Activated T-cell treated with anti-CD3 and anti-CD28 coated beads for 48 hours (primary cell): Measurements from ENCODE around the gene KRTAP5-5.
"Not testable (repeated sequence)": the region's sequence is repeated elsewhere in the genome, so short reads cannot be mapped to it uniquely, and the experiment has no call there.

Experiments
- DNase-seq: peaks from one replicate; pipeline ENCODE4 v3.0.0-alpha.2; 2020; ENCODE audit warnings: low read depth

Gene KRTAP5-5

GRCh38 chr11:1642288-1643145 is 12.9 kb downstream of the KRTAP5-5 start:
- no peak for DNase-seq

- no peak for DNase-seq
Measured at GRCh38 chr11:1643146-1643690, 13.6 kb downstream of the KRTAP5-5 start.

- no peak for DNase-seq
Measured at GRCh38 chr11:1644601-1645356, 15.2 kb downstream of the KRTAP5-5 start.

- DNase-seq: no peak
Measured at GRCh38 chr11:1645357-1645821, 15.8 kb downstream of the KRTAP5-5 start.

DNA sequence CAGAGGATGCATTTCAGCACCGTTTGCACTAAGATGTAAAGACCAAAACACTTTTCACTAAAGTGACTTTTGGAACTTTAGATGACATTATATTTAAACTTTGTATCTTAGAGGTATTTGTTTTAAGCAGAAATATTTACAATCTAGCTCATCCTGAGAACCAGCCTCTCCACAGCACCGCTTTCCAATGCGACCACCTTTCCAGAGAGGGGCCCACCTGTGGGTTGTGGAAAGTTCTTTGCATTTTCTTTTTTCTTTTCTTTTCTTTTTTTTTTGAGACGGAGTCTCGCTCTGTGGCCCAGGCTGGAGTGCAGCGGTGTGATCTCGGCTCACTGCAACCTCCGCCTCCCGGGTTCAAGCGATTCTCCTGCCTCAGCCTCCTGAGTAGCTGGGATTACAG is 17.0 kb downstream of the KRTAP5-5 start:
- not testable (repeated sequence) for DNase-seq

DNA sequence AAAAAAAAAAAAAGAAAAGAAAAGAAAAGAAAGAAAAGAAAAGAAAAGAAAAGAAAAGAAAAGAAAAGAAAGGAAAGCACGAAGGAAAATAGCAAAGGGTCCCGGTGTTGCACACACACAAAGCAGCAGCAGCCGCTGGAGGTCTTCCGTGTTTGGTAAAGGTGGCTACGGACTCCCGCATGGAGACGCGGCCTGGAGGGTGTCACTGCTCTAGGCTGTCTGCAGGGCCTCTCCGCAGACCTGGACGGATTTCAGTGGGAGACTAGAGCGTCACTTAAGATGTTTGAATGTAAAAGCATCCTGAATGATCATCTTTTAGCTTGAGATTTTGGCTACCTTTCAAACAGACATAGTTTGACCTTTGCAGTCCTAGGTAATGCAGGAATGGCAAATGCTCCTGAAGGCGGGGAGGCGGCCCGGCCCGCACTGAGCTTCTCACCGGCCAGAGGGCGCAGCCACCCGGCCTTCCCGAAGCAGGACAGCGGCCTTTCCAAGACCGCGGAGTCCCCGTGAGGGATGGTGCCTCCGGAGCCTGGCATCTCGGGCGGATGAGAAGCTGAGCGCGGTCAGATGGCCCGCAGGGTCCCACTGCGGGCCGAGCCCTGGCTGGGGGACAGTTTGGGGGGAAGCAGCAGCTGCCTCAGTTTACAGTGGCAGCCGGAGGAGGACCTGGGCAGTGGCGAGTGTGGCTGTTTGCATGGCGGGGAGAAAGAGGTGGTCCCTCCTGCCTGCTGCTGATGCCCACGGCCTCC is 18.5 kb downstream of the KRTAP5-5 start:
- DNase-seq: no peak

DNA sequence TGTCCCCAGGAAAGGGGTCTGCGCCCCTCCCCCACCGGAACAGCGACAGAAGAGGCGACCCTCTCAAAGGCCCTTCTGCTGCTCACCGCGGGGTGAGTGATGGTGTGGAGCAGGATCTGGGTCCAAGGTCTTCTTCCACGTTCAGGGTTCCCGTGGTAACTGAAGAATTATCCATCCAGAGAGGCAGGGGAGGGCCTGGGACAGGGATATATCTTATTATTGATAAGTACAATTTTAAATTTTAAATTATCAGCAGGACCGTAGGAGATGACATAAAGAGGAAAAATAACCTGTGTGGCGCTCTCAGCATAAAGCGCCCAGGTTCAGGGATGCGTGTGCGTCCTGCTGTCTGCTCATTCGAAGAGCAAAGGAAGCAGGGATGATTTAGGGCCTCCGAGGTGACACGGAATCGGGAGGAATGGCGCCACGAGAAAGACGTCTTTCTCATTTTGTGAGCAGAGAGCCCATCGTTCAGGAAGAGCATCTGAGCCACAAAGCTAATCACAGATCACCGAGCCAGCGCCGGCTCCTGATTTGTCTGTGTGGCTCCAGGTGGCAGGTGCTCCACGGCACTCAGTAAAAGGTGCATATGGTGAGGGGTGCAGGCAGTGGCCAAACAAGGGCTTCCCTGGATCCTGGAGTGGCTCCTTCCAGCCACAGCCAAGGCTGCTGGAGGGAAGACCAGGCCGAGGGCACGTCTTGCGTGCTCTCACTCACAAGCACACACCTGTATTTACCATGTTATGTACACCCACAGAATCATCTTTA is 19.3 kb downstream of the KRTAP5-5 start:
- DNase-seq: no peak

DNA sequence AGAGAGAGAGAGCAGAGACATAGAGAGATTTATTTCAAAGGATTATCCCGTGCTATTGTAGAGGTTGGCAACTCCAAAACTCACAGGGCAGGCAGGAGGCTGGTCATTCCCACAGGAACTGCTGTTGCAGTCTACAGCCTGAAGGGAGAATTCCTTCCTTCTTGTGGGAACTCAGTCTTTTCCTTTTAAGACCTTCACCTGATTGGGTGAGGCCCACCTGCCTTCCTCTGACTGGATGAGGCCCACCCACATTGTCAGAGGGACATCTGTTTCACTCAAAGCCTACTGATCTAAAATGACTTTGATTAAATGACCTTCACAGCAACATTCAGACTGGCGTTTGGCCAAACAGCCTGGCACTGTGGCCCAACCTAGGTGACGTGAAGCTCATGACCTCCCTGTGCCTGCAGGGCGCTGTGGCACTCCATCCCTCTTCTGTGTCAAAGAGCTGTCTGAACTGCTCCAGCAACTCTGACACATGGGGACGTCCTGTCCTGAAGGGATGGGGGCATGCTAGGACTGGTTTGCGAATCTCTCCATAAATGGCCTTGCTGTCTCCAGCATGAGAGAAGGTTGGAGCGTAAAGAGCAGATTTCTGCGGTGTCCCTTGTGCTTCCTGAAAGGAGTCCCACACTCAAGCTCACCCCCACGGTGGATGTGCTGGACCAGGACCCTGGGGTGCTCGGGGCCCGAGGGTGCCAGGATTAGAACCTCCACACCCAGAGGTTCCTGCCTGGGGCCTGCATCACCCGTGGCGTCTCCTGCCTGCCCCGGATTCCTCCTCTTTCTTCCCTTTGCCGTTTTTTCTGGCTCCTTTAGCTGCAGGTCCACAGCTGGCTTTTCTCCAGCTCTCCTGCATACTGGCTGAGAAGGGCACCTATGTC is 20.7 kb downstream of the KRTAP5-5 start:
- no peak for DNase-seq

DNA sequence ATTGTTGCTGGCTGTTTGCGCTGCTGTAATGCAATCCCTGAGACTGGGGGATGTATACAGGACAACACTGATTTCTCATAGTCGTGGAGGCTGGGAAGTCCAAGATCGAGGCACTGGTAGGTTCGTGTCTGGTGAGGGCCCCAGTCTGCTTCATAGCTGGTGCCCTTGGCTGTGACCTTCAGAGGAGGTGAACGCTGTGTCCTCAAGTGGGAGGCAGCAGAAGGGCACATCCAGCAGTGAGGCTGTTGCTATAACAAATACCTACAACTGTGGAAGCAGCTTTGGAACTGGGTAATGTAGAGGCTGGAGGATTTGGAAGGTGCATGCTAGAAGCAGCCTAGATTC is 21.3 kb downstream of the KRTAP5-5 start:
- DNase-seq: no peak

DNA sequence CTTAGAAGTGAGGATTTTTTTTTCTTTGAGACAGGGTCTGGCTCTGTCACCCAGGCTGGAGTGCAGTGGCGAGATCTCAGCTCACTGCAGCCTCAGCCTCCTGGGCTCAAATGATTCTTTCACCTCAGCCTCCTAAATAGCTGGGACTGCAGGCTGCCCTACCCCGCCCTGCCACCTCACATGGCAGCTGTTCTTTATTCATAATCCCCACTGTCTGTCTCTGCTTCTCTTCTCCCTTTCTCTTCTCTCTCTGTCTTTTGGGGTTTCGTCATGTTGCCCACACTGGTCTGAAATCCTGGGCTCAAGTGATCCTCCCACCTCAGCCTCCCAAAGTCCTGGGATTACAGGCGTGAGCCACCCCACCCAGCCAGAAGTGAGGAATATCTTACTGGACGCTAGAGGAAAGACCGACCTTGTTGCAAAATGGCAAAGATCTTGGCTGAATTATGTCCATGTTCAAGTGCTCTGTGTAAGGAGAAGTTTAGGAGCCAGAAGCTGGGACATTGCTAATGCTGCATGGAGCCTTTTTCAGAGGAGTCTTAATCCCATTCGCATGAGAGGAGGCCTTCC is 21.9 kb downstream of the KRTAP5-5 start:
- no peak for DNase-seq

GRCh38 chr11:1652026-1652425 is 22.5 kb downstream of the KRTAP5-5 start:
- no peak for DNase-seq

- no peak for DNase-seq
Measured at GRCh38 chr11:1652442-1652770, 22.8 kb downstream of the KRTAP5-5 start.

- peak; percentile 66 for DNase-seq
Measured at GRCh38 chr11:1652771-1653540, 23.4 kb downstream of the KRTAP5-5 start.

GRCh38 chr11:1653541-1654387 is 24.2 kb downstream of the KRTAP5-5 start:
- DNase-seq: no peak

- no peak for DNase-seq
Measured at GRCh38 chr11:1654388-1655167, 25.0 kb downstream of the KRTAP5-5 start.

- no peak for DNase-seq
Measured at GRCh38 chr11:1655168-1656060, 25.8 kb downstream of the KRTAP5-5 start.

DNA sequence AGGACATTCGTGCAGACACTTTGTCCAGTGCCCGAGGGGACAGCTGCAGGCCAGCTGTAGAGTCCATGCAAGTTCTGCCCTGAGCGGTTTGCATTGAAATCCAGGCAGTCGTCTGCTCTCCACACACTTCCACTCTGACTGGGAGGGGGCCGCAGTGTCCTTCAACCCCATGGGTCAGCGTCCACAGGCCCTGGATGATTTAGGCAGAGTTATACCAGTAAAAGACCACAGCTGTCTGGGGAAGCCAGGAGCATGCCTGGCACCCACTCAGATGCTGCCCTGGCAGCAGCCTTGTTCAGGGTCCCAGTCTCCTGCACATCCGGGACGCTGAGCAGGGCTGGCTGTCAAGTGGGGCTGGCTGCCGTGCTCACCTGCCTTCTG is 26.5 kb downstream of the KRTAP5-5 start:
- DNase-seq: no peak
